Testis (tissue), 3 donors: ENCODE results near the gene ADAMTS16. TPM values are rescaled to one million over a fixed set of nuclear protein-coding genes. Genes with fewer than 3 reads are reported as not detected.

Experiments
- DNase-seq: peaks from one replicate; pipeline ENCODE4 v3.0.0-alpha.2; 2019
- H3K27ac ChIP-seq, 2 donors: fragments of 200-600 bp; sonication (generic); one replicate each; pipeline ENCODE4 v1.5.1; 2019
- H3K27me3 ChIP-seq: fragments of 200-600 bp; sonication (generic); one replicate; pipeline ENCODE4 v1.5.1; 2019
- H3K36me3 ChIP-seq: fragments of 200-600 bp; sonication (generic); one replicate; pipeline ENCODE4 v1.5.1; 2017; ENCODE audit warnings: low read depth; ENCODE audit errors: missing control alignments
- H3K4me1 ChIP-seq: fragments of 200-600 bp; sonication (generic); one replicate; pipeline ENCODE4 v1.5.1; 2019
- H3K4me3 ChIP-seq, 2 donors: fragments of 200-600 bp; sonication (generic); one replicate each; pipeline ENCODE4 v1.5.1; 2017 to 2019
- H3K9me3 ChIP-seq: fragments of 200-600 bp; sonication (generic); one replicate; pipeline ENCODE4 v1.5.1; 2017
- POLR2A ChIP-seq: fragments of 450-650 bp; IDR thresholded peaks from one replicate; pipeline ENCODE4 v1.6.1; 2017; ENCODE audit warnings: antibody characterized with exemption, mild to moderate bottlenecking, moderate library complexity
- WGBS, 2 donors: methylation state at CpG; one replicate each; pipeline ENCODE4 v1.1.5; 2018; 5-methylcytosine and 5-hydroxymethylcytosine counted together
- intact Hi-C: fragments of 100-400 bp; cut with DNase I; formaldehyde crosslinking; loops from one replicate; pipeline ENCODE4 v1.15.1; 2023; ENCODE audit warnings: low total_unique reads
- polyA plus RNA-seq: library from polyadenylated mRNA; stranded (reverse); fragments of 350-450 nt; fragmentation: Illumina TruSeq; extraction: RNeasy Lipid Tissue Mini Kit (QIAGEN cat#74804); gene quantifications from one replicate; pipeline ENCODE4 v1.2.3, GENCODE V29; 2014; ENCODE audit warnings: low read depth, low replicate concordance; ENCODE audit not compliant: insufficient read depth
- total RNA-seq, 2 donors: library from RNA; depleted of rRNA; stranded (reverse); fragments of >200 nt; gene quantifications; one replicate each; pipeline ENCODE4 v1.2.3, GENCODE V29; 2016
- TF ChIP-seq, protein P1 (sequence below), 3 experiments: fragments of 450-650 bp in 2 of 3; fragments of 200-600 bp in 1 of 3; sonication (generic) in 1 of 3; IDR thresholded peaks; one replicate each; pipeline ENCODE4 v1.5.1; 2016 to 2019; ENCODE audit warnings: antibody characterized with exemption in 3 of 3, mild to moderate bottlenecking in 2 of 3, moderate library complexity in 1 of 3

The ADAMTS16 gene
- total and polyA plus RNA-seq, 3 donors from 2014 or later = 0.16 to 4.7 (median 0.37) TPM

DNA sequence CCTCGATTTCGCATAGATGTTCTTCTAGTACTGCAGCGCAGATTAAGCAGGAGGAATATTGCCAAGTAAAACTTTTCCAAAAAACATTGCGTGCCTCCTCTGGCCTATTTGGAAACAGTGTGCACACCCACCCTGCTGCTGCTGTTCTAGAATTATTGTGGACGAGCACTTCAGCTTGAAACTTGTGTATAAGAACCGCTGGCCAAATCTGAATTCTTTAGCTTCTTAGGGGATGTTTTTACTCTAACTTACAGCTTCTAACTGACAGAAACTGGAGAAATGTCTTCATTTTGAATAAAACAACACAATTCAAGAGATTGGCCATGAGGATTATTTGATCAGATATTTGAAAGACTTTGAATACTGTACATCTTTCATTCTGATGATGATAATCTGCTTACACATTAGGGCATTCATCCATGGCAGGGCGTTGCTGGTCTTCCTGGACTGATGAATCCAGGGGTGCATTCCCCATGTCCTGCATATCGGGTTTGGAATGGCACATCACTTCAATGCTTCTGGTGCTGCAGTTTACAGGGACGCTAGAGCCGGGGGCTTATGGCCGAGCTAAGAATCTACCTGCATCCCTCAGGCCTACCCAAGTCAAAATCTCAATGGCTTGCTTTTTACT is 6.5 kb downstream of the ADAMTS16 start:
- Histone ChIP-seq H3K9me3 (no peaks in the 10 kb centered on the region), H3K27ac (no peak overlapping the region), H3K36me3 (no peaks in the 10 kb centered on the region), H3K27me3 (no peaks in the 10 kb centered on the region), H3K4me3 (no peak overlapping the region), H3K4me1 (no peaks in the 10 kb centered on the region)
- intact Hi-C loops = no loop called here
- TF ChIP-seq POLR2A = no peak
- TF ChIP-seq, protein P1, sequence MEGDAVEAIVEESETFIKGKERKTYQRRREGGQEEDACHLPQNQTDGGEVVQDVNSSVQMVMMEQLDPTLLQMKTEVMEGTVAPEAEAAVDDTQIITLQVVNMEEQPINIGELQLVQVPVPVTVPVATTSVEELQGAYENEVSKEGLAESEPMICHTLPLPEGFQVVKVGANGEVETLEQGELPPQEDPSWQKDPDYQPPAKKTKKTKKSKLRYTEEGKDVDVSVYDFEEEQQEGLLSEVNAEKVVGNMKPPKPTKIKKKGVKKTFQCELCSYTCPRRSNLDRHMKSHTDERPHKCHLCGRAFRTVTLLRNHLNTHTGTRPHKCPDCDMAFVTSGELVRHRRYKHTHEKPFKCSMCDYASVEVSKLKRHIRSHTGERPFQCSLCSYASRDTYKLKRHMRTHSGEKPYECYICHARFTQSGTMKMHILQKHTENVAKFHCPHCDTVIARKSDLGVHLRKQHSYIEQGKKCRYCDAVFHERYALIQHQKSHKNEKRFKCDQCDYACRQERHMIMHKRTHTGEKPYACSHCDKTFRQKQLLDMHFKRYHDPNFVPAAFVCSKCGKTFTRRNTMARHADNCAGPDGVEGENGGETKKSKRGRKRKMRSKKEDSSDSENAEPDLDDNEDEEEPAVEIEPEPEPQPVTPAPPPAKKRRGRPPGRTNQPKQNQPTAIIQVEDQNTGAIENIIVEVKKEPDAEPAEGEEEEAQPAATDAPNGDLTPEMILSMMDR (IDR thresholded peaks at IDR 0.05) = no peak
- DNase-seq = no peak
- 52 to 59% methylated on average over 11 of the region's 11 CpGs for whole genome bisulfite sequencing, 2 donors

DNA sequence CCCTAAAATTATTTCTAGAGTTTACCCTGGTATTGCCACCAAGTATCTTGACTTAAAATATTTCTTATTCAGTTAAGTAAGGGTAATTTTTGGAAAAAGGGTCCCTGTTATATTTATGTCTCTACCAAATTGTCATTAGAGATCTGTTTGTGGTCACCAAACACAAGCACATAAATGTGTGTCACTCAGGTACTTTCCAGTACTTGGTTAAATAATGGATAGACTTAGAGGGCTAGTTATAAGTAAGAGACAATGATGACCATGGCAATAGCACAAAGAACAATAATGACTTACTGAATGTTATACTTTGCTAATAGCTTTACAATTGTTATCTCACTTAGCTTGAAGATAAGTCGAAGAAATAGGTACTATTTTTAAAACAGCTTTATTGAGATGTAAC is 9.0 kb downstream of the ADAMTS16 start:
- no peak for TF ChIP-seq POLR2A
- TF ChIP-seq, protein P1 (IDR thresholded peaks at IDR 0.05) = no peak
- no peak overlapping the region for H3K27ac ChIP-seq
- intact Hi-C loops = no loop called here
- H3K4me3 ChIP-seq = no peak overlapping the region
- H3K36me3 ChIP-seq = no peaks in the 10 kb centered on the region
- no peaks in the 10 kb centered on the region for H3K9me3 ChIP-seq
- H3K27me3 ChIP-seq = no peaks in the 10 kb centered on the region
- no peak for DNase-seq
- no peaks in the 10 kb centered on the region for H3K4me1 ChIP-seq
- 38 to 65% methylated on average over 1 of the region's 1 CpG for WGBS, 2 donors

DNA sequence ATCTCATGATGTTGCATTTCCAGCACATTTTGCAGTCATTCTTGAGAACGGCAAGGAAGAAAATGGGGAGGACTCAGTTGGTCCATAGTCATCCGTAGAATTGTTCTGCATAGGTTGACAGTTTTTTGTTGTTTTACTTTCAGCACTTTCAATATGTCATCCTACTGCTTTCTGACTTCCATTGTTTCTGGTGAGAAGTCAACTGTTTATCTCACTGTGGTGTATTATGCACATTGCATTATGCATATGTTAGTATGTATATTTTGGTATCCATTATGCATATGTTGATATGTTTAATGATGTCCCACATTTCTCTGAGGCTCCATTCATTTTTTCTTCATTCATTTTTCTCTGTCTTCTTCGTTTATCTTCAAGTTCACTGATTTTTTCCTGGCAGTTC is 10.5 kb downstream of the ADAMTS16 start:
- 91 to 98% methylated on average over 3 of the region's 3 CpGs for WGBS, 2 donors
- no peak for DNase-seq
- no peak for TF ChIP-seq POLR2A
- TF ChIP-seq, protein P1 (IDR thresholded peaks at IDR 0.05) = no peak
- H3K9me3 ChIP-seq = no peaks in the 10 kb centered on the region
- H3K36me3 ChIP-seq = no peaks in the 10 kb centered on the region
- H3K27me3 ChIP-seq = no peaks in the 10 kb centered on the region
- no peaks in the 10 kb centered on the region for H3K4me1 ChIP-seq
- intact Hi-C loops = no loop called here
- no peak overlapping the region for H3K27ac ChIP-seq
- no peak overlapping the region for H3K4me3 ChIP-seq

DNA sequence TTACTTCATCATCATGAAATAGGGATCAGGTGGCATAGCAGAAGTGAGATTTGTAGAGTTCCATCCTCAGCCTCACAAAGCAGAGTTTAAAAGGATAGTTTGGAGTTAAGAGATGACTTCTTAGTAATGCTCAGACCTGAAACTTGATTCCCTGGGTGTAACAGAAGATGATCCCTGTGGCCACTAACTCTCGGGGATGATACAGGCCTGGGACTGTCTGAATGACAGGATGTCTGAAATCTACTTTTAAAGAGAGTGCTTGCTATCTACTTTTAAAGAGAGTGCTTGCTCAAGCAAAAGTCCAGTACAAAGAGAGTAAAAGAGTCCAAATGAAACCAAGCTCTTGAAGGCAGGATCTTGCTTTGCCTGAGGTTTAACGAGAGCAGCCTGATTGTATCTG is 14.6 kb downstream of the ADAMTS16 start:
- H3K27me3 ChIP-seq = no peaks in the 10 kb centered on the region
- H3K4me1 ChIP-seq = no peaks in the 10 kb centered on the region
- no peak overlapping the region for H3K27ac ChIP-seq
- H3K4me3 ChIP-seq = no peak overlapping the region
- intact Hi-C loops = no loop called here
- no peaks in the 10 kb centered on the region for H3K9me3 ChIP-seq
- no peak for DNase-seq
- 73 to 81% methylated on average over 2 of the region's 2 CpGs for whole genome bisulfite sequencing, 2 donors
- TF ChIP-seq, protein P1 (IDR thresholded peaks at IDR 0.05) = no peak
- TF ChIP-seq POLR2A = no peak
- H3K36me3 ChIP-seq = no peaks in the 10 kb centered on the region

DNA sequence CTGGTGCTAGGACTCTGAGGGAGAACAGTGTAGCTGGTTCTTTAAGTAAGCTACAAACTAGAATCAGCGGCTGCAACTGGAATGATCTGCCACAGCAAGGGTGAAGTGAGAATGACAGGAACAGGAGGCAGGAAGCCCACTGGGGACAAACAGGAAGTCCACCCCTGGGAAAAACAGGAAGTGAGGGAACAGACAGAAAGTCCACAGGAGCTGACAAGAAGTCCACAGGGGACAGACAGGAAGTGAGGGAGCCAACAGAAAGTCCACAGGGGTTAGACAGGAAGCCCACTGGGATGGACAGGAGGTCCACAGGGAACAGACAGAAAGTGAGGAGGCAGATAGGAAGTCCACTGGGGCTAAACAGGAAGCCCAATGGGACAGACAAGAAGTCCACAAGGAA is 15.5 kb downstream of the ADAMTS16 start:
- Histone ChIP-seq H3K36me3 (no peaks in the 10 kb centered on the region), H3K27me3 (no peaks in the 10 kb centered on the region), H3K4me1 (no peaks in the 10 kb centered on the region), H3K4me3 (no peak overlapping the region), H3K9me3 (no peaks in the 10 kb centered on the region), H3K27ac (no peak overlapping the region)
- intact Hi-C loops = no loop called here
- TF ChIP-seq POLR2A = no peak
- TF ChIP-seq, protein P1 (IDR thresholded peaks at IDR 0.05) = no peak
- no peak for DNase-seq
- 85 to 89% methylated on average over 1 of the region's 1 CpG for WGBS, 2 donors
